PC-9 (cell line): ENCODE results near the gene SMIM8. TPM values are rescaled to one million over a fixed set of nuclear protein-coding genes. Genes with fewer than 3 reads are reported as not detected.

Source experiments
- BruUV-seq: library from RNA; stranded (reverse); fragments of 400-500 nt; replicated peaks from 2 replicates; lab custom pipeline; 2021; lab: Mats Ljungman, UMichigan
- CTCF ChIA-PET: fragments of 300-600 bp; sonication (Branson Sonifier 250); formaldehyde crosslinking; loops from one replicate; lab custom pipeline; 2022; ENCODE audit warnings: antibody characterized with exemption; lab: Charles Lee
- POLR2A ChIA-PET: fragments of 300-600 bp; sonication (Branson Sonifier 250); formaldehyde crosslinking; loops from one replicate; lab custom pipeline; 2022; ENCODE audit warnings: antibody characterized with exemption; ENCODE audit not compliant: unreplicated experiment; lab: Charles Lee
- DNase-seq, 2 experiments: peaks; one replicate each; pipeline versions ENCODE4 v3.0.0 to v3.0.0-alpha.2; 2015 to 2022; ENCODE audit warnings: mixed read lengths in 1 of 2
- H2AFZ ChIP-seq: fragments of 200-600 bp; sonication (generic); 2 replicates; pipeline ENCODE4 v1.8.1; 2017; ENCODE audit warnings: antibody characterized with exemption
- H3F3A ChIP-seq: fragments of 200-600 bp; sonication (generic); 2 replicates; pipeline ENCODE4 v1.8.1; 2017; ENCODE audit warnings: antibody characterized with exemption, mild to moderate bottlenecking, low read depth; ENCODE audit not compliant: insufficient read depth
- H3K27ac ChIP-seq: fragments of 200-600 bp; sonication (generic); 2 replicates; pipeline ENCODE4 v1.6.1; 2016; ENCODE audit warnings: mixed run types
- H3K27me3 ChIP-seq: fragments of 200-600 bp; sonication (generic); 2 replicates; pipeline ENCODE4 v1.6.1; 2016; ENCODE audit warnings: low read depth, mixed run types; ENCODE audit not compliant: insufficient read depth
- H3K36me3 ChIP-seq: fragments of 200-600 bp; sonication (generic); 2 replicates; pipeline ENCODE4 v1.6.1; 2016; ENCODE audit warnings: low read depth, mixed run types
- H3K4me1 ChIP-seq: fragments of 200-600 bp; sonication (generic); replicated peaks from 2 replicates; pipeline ENCODE4 v1.6.1; 2016; ENCODE audit warnings: mixed run types; ENCODE audit not compliant: insufficient read depth
- H3K4me2 ChIP-seq: fragments of 200-600 bp; sonication (generic); 2 replicates; pipeline ENCODE4 v1.6.1; 2017; ENCODE audit warnings: mixed run types
- H3K4me3 ChIP-seq: fragments of 200-600 bp; sonication (generic); 2 replicates; pipeline ENCODE4 v1.6.1; 2016; ENCODE audit warnings: mixed run types
- H3K79me2 ChIP-seq: fragments of 200-600 bp; sonication (generic); 2 replicates; pipeline ENCODE4 v1.6.1; 2017; ENCODE audit warnings: low read depth, mixed run types
- H3K9me2 ChIP-seq: fragments of 200-600 bp; sonication (generic); 2 replicates; pipeline ENCODE4 v1.8.1; 2017; ENCODE audit warnings: mild to moderate bottlenecking; ENCODE audit not compliant: insufficient read depth
- H3K9me3 ChIP-seq: fragments of 200-600 bp; sonication (generic); 2 replicates; pipeline ENCODE4 v1.8.1; 2016; ENCODE audit warnings: low read depth; ENCODE audit not compliant: insufficient read depth
- H4K20me1 ChIP-seq: fragments of 200-600 bp; sonication (generic); 2 replicates; pipeline ENCODE4 v1.8.1; 2017; ENCODE audit not compliant: insufficient read depth
- CTCF ChIP-seq: fragments of 200-600 bp; sonication (generic); conservative IDR thresholded peaks from 2 replicates; pipeline ENCODE4 v1.6.1; 2017; ENCODE audit warnings: mixed run types, antibody characterized with exemption, mild to moderate bottlenecking, moderate library complexity
- EZH2 ChIP-seq: fragments of 200-600 bp; sonication (generic); IDR thresholded peaks from 2 replicates; pipeline ENCODE4 v1.8.0; 2017; ENCODE audit warnings: antibody characterized with exemption, low read depth
- intact Hi-C: fragments of 100-400 bp; cut with micrococcal nuclease; formaldehyde crosslinking; loops from one replicate; pipeline ENCODE4 v1.10.0; 2022; ENCODE audit not compliant: unreplicated experiment
- total RNA-seq: library from RNA; stranded (reverse); gene quantifications from 2 replicates; pipeline ENCODE4 v1.2.3, GENCODE V29; 2021

SMIM8 gene
- total RNA-seq, 1 experiment from 2014 or later = 5.3 TPM

- Histone ChIP-seq H3F3A (no peaks in the 10 kb centered on the region), H3K4me2 (no peak overlapping the region), H3K27ac (no peak overlapping the region), H3K79me2 (no peaks in the 10 kb centered on the region), H3K36me3 (no peaks in the 10 kb centered on the region), H4K20me1 (no peaks in the 10 kb centered on the region), H2AFZ (no peak overlapping the region), H3K9me3 (no peaks in the 10 kb centered on the region), H3K27me3 (no peaks in the 10 kb centered on the region), H3K4me1 (no peaks in the 10 kb centered on the region), H3K4me3 (no peak overlapping the region), H3K9me2 (no peaks in the 10 kb centered on the region)
- ChIA-PET CTCF (interaction anchor here (0.6 to 0.8 kb wide), 2 partner anchors 118 to 140 kb away, joined by 3 to 4 read pairs; no protein-coding TSS in a partner anchor), POLR2A (no interaction called here)
- DNase-seq = no peak
- BruUV-seq = no TSS peak
- TF ChIP-seq CTCF (peak; percentile 41), EZH2 (no peak)
- intact Hi-C loops = loop anchor here (2.0 to 5.0 kb wide), 2 partner anchors 114 to 1595 kb away; no protein-coding TSS in a partner anchor
These were observed 45.3 kb upstream of the SMIM8 start for GRCh38 chr6:87277123-87277522.

GRCh38 chr6:87279196-87279595 lies 43.2 kb upstream of the SMIM8 start:
- Histone ChIP-seq H3K79me2 (no peaks in the 10 kb centered on the region), H4K20me1 (no peaks in the 10 kb centered on the region), H3F3A (no peaks in the 10 kb centered on the region), H3K4me3 (no peak overlapping the region), H3K27me3 (no peaks in the 10 kb centered on the region), H3K9me2 (no peaks in the 10 kb centered on the region), H3K9me3 (no peaks in the 10 kb centered on the region), H3K4me1 (no peaks in the 10 kb centered on the region), H3K4me2 (no peak overlapping the region), H3K36me3 (no peaks in the 10 kb centered on the region), H2AFZ (no peak overlapping the region), H3K27ac (no peak overlapping the region)
- intact Hi-C loops = loop anchor here (5.0 kb wide), 1 partner anchor 1593 kb away; no protein-coding TSS in a partner anchor
- POLR2A ChIA-PET = no interaction called here
- no TSS peak for BruUV-seq
- CTCF ChIA-PET = no interaction called here
- no peak for DNase-seq
- TF ChIP-seq EZH2 (no peak), CTCF (no peak)

GRCh38 chr6:87281426-87281825 lies 41.0 kb upstream of the SMIM8 start:
- H3K36me3 ChIP-seq = no peaks in the 10 kb centered on the region
- TF ChIP-seq EZH2 (no peak), CTCF (no peak)
- H3K4me2 ChIP-seq = no peak overlapping the region
- no peaks in the 10 kb centered on the region for H3K27me3 ChIP-seq
- H2AFZ ChIP-seq = no peak overlapping the region
- H3K79me2 ChIP-seq = no peaks in the 10 kb centered on the region
- no peaks in the 10 kb centered on the region for H3K4me1 ChIP-seq
- no peaks in the 10 kb centered on the region for H4K20me1 ChIP-seq
- ChIA-PET CTCF (no interaction called here), POLR2A (interaction anchor here (0.6 kb wide), 1 partner anchor 736 kb away, joined by 3 read pairs; no protein-coding TSS in a partner anchor)
- BruUV-seq = no TSS peak
- no peaks in the 10 kb centered on the region for H3F3A ChIP-seq
- H3K4me3 ChIP-seq = no peak overlapping the region
- no peaks in the 10 kb centered on the region for H3K9me3 ChIP-seq
- intact Hi-C loops = no loop called here
- H3K27ac ChIP-seq = no peak overlapping the region
- H3K9me2 ChIP-seq = no peaks in the 10 kb centered on the region
- no peak for DNase-seq
